Nephron progenitor cell (in vitro differentiated cells): ENCODE results near the gene PTPRF.

Experiments
- DNase-seq: peaks from one replicate; pipeline ENCODE4 v3.0.0; 2021
- H3K27ac Mint-ChIP-seq: 2 replicates; pipeline ENCODE4 v1.8.0; 2021; ENCODE audit warnings: mild to moderate bottlenecking, moderate library complexity, mixed read lengths
- H3K27me3 Mint-ChIP-seq: 2 replicates; pipeline ENCODE4 v1.8.0; 2021; ENCODE audit warnings: mild to moderate bottlenecking, low read depth, mixed read lengths; ENCODE audit not compliant: poor library complexity
- H3K36me3 Mint-ChIP-seq: 2 replicates; pipeline ENCODE4 v1.8.0; 2021; ENCODE audit warnings: low read depth, mixed read lengths
- H3K4me1 Mint-ChIP-seq: 2 replicates; pipeline ENCODE4 v1.8.0; 2021; ENCODE audit warnings: mixed read lengths
- H3K4me3 Mint-ChIP-seq: 2 replicates; pipeline ENCODE4 v1.8.0; 2021; ENCODE audit warnings: mild to moderate bottlenecking, moderate library complexity, mixed read lengths
- H3K9me3 Mint-ChIP-seq: 2 replicates; pipeline ENCODE4 v1.8.0; 2021; ENCODE audit warnings: mild to moderate bottlenecking, moderate library complexity, mixed read lengths
- TF ChIP-seq, protein P1 (sequence below): fragments of 200-600 bp; sonication (generic); IDR thresholded peaks from 2 replicates; pipeline ENCODE4 v1.5.0; 2021; ENCODE audit warnings: antibody characterized with exemption

Gene PTPRF

DNA sequence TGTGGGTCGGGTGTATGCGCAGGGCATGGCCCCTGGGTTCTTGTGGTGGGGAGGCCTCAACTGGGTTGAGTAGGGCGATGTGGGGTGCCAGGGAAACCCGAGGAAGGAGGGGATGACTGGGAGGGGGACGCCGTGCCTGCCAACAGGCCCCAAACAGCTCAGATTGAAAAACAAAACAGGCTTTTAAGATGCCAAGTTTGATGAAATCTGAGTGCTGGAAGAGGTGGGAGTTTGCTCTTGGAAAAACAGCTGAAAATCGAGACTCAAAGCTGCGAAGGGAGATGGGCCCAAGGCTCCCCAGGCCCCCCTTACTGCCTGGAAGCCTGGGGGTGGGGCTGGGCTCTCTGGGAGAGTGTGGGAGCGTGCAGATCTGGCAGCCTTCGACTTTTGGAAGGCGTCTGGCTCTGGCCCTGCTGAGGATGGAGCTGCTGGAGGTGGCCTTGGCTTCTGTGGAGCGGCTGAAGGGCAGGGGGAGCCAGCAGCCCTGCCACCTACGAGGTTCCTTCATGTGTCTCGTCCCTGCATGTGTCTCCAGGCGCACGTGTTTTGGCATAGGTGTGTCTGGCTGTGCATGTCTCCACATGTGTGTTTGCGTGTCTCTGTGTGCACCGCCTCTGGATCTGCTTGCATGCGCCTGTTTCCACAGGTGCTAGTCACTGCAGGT lies 33.3 kb downstream of the PTPRF start:
- Mint-ChIP-seq H3K27ac (peak overlapping the region; percentile 98), H3K4me1 (peaks cover 74% of the 10 kb centered on the region), H3K27me3 (peaks cover 3% of the 10 kb centered on the region), H3K9me3 (no peaks in the 10 kb centered on the region), H3K36me3 (peaks cover 5% of the 10 kb centered on the region), H3K4me3 (peak overlapping the region; percentile 66)
- DNase-seq = peak; percentile 52
- TF ChIP-seq, protein P1, sequence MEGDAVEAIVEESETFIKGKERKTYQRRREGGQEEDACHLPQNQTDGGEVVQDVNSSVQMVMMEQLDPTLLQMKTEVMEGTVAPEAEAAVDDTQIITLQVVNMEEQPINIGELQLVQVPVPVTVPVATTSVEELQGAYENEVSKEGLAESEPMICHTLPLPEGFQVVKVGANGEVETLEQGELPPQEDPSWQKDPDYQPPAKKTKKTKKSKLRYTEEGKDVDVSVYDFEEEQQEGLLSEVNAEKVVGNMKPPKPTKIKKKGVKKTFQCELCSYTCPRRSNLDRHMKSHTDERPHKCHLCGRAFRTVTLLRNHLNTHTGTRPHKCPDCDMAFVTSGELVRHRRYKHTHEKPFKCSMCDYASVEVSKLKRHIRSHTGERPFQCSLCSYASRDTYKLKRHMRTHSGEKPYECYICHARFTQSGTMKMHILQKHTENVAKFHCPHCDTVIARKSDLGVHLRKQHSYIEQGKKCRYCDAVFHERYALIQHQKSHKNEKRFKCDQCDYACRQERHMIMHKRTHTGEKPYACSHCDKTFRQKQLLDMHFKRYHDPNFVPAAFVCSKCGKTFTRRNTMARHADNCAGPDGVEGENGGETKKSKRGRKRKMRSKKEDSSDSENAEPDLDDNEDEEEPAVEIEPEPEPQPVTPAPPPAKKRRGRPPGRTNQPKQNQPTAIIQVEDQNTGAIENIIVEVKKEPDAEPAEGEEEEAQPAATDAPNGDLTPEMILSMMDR = no peak

DNA sequence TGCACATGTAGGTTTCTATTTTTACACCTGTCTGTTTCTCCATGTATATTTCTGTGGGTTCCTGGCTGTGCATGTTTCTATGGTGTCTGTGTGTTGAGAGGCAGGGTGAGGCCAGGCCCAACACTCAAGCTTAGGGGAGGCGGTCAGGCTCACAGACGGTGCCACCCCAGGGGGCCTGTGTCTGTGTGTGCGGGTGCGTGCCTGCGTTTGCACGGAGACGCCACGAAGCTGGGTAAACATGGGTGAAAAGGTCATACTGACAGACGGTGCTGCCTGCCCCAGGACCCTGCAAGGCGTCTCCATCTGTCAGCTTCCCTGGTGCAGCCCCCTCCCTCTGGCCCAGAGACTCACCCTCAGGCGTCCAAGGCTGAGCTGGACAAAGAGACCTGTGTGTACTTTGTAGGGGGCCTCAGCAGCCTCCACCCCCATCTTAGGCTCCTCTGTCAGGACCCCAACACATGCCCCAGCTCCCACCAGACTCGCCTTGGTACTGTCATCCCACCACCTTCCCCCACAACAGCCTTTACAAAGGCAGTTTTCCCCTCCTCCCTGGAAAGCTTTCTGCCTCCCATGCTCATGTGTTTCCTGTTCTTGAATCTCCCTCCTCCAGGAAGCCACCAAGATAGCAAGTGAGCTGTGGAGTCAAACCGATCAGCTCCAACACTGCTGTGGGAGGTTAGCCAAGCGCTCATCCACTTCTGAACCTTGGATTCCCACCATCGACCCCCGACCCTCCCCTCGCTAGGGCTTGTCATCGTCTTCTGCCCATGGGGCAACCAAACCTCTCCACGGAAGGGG lies 34.1 kb downstream of the PTPRF start:
- peaks cover 3% of the 10 kb centered on the region for H3K27me3 Mint-ChIP-seq
- DNase-seq = no peak
- TF ChIP-seq, protein P1 = no peak
- peaks cover 80% of the 10 kb centered on the region for H3K4me1 Mint-ChIP-seq
- peak overlapping the region; percentile 66 for H3K4me3 Mint-ChIP-seq
- H3K36me3 Mint-ChIP-seq = peaks cover 5% of the 10 kb centered on the region
- peak overlapping the region; percentile 98 for H3K27ac Mint-ChIP-seq
- H3K9me3 Mint-ChIP-seq = no peaks in the 10 kb centered on the region

DNA sequence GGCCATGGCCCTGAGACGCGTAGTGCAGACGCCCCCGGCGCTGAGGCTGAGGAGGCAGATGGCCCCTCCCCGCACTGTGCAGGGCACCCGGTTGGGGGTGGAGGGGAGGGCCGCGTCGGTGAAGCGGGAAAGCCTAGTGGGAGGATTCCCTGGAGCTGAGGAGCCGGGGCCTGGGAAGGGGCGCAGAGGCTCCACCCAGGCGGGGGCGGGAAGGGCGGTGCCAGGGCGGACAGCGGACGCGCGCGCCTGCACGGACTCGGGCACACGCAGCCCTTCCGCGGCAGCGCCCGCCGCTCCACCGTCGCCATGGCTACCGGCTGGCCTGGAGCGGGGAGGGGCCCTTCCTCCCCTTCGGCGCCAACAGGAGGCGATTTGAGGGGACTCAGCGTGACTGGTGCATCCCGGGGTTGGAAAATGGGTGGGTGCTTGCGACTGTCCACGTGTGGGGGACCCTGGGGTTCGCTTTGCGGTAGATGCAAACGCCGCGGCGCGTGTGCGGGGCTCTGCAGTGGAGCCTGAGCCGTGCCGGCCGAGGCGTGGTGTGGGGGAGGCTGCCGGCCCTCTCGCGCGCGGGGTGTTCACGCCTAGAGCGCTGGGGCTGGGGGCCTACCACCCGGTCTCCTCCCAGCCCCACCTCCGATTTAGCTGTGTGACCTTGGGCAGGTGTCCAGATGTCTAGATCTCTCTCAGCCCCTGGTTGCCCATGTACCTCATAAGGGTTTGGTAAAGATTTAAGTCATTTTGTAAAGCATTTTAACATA lies 35.1 kb downstream of the PTPRF start:
- TF ChIP-seq, protein P1 = no peak
- Mint-ChIP-seq H3K4me1 (peaks cover 80% of the 10 kb centered on the region), H3K27me3 (peaks cover 3% of the 10 kb centered on the region), H3K27ac (no peak overlapping the region), H3K36me3 (peaks cover 5% of the 10 kb centered on the region), H3K9me3 (no peaks in the 10 kb centered on the region), H3K4me3 (peak overlapping the region; percentile 66)
- peak; percentile 84 for DNase-seq

DNA sequence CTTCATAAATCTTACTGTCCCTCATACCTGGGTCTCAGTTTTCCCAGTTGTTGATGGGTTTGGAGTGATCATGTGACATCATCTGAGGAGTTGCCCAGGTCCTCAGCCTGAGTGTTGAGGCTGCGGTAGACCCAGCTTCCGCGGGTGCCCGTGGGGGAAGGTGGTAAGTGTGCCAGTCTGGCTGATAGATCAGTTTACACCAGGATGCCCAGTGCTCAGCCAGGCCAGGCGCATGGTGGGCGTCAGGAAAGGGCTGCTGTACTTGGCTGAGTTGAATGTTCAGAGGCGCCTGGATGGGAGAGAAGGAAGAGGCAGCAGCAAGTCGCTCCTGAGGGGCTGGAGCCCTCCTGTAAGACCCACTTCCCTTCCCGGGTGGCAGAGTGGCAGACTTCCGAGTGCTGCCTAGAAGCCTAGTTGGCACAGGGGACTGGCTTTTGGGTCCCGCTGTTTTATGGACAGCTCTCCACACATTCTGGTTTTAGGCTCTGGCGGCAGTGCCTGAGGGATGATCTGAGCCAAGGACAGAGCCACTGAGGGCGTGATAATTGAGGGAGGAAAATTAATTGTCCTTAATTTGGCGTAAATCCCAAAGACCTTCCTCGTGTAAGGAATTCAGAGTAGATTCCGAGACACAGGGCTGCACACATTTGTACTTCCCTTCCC lies 35.8 kb downstream of the PTPRF start:
- DNase-seq = no peak
- H3K4me1 Mint-ChIP-seq = peaks cover 81% of the 10 kb centered on the region
- H3K36me3 Mint-ChIP-seq = peaks cover 13% of the 10 kb centered on the region
- peak overlapping the region; percentile 34 for H3K4me3 Mint-ChIP-seq
- peaks cover 3% of the 10 kb centered on the region for H3K27me3 Mint-ChIP-seq
- TF ChIP-seq, protein P1 = no peak
- H3K9me3 Mint-ChIP-seq = no peaks in the 10 kb centered on the region
- no peak overlapping the region for H3K27ac Mint-ChIP-seq

DNA sequence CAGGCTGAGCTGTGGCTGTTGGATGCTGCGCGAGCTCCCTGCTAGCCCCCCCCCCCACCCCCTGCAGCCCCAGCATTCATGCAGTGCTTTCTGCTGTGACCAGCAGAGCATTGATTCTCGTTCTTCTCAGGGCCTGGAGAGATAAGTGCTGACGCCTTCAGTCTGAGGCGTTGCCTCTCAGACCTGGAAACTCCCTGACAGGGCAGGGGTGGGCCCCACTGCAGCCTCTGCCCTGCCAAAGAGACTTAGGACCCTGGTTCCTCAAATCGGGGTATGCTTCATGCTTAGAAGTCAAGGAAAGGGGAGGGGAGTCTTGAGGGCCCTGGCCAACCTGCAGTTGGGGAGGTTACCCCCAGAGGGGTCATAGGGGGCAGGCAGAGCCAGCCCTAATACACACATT lies 38.5 kb downstream of the PTPRF start:
- Mint-ChIP-seq H3K27ac (no peak overlapping the region), H3K4me3 (no peak overlapping the region), H3K9me3 (no peaks in the 10 kb centered on the region), H3K4me1 (peaks cover 76% of the 10 kb centered on the region), H3K27me3 (no peaks in the 10 kb centered on the region), H3K36me3 (peaks cover 22% of the 10 kb centered on the region)
- no peak for DNase-seq
- TF ChIP-seq, protein P1 = no peak
